GM18858 (cell line): ENCODE measurements around the gene UCN3.

Source experiments
- ATAC-seq: cut with Tn5 transposase; IDR thresholded peaks from one replicate; pipeline ENCODE4 v1.9.1; 2021; ENCODE audit not compliant: unreplicated experiment

The UCN3 gene

DNA sequence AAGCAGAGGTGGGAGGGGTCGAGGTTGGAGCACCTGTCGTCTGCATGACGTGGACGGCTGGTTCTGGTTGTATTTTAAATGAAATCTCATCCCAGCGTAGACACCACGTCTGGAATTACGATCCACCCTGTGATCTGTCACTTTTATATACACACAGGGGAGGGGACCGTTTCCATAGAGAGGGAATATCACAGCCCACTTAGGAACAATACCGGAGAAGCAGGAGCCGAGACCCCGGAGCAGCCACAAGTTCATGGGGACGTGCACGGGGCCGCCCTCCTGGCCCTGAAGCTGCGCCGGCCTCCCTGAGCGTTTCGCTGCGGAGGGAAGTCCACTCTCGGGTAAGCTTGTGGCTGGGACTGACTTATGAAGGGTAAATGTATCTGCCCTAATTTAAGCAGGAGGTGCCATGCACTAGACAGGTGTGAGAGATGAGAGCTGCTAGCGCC lies at the start of gene UCN3:
TSS of gene UCN3 (plus strand) at position 77 of the 449 bp plus-strand sequence. CDS start 8,755 bp downstream, outside the sequence.
- no peak for ATAC-seq

DNA sequence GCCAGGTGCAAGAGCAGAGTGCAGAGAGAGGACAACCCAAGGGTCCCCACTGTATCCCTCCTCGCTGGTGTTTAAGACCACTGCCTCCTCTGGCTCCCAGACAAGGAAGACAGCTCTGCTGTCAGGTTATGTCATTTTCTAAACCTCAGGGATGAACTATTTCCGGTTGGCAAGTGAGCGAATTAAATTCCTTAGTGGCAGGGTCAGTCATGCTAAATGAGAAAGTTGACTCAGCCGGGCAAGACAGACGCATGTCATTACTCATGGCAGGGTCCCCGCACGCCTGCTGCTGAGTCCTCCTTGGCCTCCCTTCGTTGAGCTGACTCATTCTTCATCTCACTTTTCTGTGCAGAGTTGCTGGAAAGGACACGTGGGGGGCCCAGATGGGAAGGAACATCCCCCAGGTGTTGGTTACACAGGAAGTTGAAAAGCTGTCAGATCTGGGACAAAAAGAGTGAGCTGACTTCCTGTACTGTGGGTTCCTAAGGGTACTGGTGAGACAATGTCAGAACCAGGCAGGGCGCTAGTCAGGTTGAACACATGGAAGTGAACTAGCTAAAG lies 47.1 kb upstream of the UCN3 start:
- ATAC-seq: no peak

DNA sequence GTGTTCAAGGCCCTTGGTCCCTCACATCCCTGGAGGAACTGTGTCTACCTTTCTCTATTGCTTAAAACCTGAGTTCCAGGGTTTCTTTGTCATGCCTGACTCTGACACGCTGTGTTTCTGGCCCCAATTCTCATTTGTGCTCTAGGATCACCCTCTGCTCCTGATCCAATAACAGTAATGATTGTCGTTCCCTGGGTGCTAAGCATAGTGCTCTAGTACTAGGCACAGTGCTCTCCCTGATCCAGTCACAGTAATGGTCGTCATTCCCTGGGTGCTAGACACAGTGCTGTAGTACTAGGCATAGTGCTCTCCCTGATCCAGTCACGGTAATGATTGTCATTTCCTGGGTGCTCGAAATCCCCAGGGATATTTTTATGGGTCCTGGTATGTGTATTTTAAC lies 46.6 kb upstream of the UCN3 start:
- ATAC-seq: no peak

GRCh38 chr10:5319863-5320262 lies 44.9 kb upstream of the UCN3 start:
- ATAC-seq: no peak

GRCh38 chr10:5321273-5321672 lies 43.5 kb upstream of the UCN3 start:
- no peak for ATAC-seq

GRCh38 chr10:5323446-5323845 lies 41.3 kb upstream of the UCN3 start:
- no peak for ATAC-seq

DNA sequence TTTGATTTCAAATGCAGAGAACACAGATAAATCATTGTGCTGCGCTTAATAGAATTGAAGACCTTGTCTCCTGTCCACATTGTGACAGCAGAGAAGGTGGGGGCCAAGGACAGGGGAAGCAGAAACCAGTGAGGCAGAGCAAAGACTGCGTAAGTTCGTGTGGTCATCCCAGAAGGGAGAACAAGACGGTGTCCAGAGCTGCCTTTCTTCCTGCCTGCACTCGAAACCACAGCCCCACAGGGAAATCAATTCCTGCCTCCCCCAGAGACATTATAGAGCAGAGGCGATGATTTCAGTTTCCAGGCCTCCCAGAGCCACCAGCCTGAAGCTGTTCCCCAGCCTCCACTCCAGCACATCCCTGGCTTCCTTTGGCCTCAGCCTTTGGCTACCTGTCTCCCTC lies 39.7 kb upstream of the UCN3 start:
- no peak for ATAC-seq

DNA sequence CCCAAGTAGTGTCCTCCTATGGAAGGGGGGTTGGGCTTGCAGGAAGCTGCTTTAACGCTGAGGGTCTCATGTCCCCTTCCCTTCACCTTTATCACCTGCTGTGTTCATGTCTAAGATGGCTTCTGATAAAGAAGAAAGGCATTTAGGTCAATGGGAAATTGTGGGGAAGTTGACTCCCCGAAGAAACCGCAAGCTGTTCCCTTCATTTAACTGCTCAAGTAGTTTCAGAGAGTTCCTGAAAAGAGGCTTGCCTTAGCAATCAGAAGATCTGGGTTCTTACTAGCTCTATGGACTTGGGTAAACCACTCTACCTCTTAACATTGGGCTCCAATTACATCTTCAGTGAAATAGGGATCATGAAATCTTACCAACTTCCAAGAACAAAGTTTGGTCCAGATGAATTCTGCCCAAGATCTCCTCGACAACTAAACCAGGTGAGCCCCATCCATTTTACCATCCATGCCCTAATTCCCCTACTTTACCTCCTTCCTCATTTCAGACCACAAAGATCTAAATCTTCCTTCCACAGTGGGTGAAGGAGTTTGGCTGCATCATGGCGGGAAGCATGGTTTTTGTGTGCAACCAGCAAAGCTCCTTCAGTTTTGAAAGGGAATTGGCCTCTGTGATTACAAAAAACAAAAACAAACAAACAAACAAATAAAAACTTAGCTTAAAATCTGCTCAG lies 30.4 kb upstream of the UCN3 start:
- no peak for ATAC-seq

- no peak for ATAC-seq
Observed at GRCh38 chr10:5338010-5338409, 26.8 kb upstream of the UCN3 start.

- ATAC-seq: no peak
Observed at GRCh38 chr10:5343092-5343491, 21.7 kb upstream of the UCN3 start.

GRCh38 chr10:5343561-5343960 lies 21.2 kb upstream of the UCN3 start:
- no peak for ATAC-seq

- ATAC-seq: no peak
Observed at GRCh38 chr10:5343979-5344378, 20.8 kb upstream of the UCN3 start.

DNA sequence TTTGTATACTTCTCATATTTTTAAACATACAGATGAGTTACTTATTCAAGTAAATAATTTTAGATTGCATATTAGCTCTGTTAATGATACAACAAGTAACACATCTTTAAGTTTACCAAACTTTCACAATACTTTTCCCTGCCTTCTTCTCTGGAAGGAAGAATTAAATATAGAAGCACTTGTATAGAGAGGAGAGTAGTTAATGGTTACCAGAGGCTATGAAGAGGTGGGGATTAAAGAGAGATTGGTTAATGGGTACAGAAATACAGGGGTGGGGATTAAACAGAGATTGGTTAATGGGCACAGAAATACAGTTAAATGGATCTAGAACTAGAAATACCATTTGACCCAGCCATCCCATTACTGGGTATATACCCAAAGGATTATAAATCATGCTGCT lies 20.0 kb upstream of the UCN3 start:
- no peak for ATAC-seq

GRCh38 chr10:5346881-5347280 lies 17.9 kb upstream of the UCN3 start:
- no peak for ATAC-seq

DNA sequence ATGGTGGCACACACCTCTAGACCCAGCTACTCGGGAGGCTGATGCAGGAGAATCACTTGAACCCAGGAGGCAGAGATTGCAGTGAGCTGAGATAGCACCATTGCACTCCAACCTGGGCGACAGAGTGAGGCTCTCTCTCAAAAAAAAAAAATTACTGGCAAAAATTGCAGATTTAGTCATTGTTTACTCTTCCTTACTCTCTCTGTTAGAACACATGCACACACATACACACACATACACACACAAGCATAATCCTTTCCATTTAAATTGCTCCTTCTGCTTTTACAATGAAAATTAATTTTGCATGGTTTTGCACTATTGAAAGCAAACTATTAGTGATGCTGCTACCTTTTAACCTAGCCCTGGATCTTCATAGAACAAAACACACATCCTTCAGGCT lies 15.4 kb upstream of the UCN3 start:
- no peak for ATAC-seq

DNA sequence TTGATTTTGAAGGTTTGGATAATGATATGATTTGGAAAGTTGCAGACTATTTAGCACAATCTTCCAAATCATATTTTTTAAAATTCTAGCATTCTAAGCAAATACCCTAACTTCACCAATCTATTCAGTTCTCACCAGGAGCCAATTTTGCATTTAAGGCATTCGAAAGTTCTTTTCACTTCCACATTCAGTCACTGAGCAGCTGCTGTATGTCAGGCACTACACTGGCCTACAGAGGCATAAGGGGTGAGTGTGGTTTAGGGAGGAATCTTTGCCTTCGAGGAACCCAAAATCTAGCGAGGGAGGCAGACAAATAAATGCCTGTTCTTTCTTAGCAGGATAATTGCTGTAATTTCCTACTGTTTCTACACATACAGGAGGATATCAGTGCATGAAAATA lies 10.7 kb upstream of the UCN3 start:
- no peak for ATAC-seq

GRCh38 chr10:5355594-5356301 lies 9.0 kb upstream of the UCN3 start:
- no peak for ATAC-seq

DNA sequence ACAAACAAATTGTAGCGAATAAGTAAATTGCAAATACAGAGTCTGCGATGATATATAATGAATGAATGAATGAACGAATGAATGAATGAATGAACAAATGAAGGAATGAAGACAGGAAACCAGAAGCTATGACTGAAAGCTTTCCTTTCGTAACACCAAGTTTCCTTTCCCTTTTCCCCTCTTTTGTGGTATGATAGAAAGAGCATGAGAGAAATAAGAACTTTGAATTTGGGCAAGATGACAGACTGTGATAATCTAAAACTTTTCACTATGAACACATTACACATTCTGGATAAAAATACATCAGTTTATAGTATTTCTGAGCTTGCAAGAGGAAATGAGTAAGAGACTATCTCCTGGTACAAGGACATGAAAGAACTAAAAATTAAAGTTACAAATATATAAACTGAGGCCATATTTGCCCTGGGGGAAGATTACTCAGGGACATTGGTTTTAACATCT lies 8.4 kb upstream of the UCN3 start:
- no peak for ATAC-seq

- ATAC-seq: no peak
Observed at GRCh38 chr10:5360318-5360915, 4.3 kb upstream of the UCN3 start.

- no peak for ATAC-seq
Observed at GRCh38 chr10:5361966-5362365, 2.8 kb upstream of the UCN3 start.

DNA sequence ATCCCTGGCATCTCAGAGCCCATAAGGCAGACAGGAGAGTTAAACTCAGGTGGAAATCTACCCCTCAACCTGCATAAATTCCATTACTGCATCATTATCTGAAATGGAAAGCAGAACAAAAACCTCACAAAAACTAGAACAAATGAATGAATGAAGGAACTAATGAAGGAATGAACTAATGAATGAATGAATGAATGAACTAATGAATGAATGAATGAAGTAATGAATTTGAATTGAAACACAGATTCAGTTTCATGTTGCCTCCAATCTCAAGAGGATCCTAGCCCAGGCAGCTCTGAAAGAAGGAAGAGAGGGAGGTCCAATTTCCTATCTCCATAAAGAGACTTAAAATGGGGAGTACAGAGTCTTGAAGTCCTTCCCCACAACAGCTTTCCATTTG lies 1.9 kb upstream of the UCN3 start:
- ATAC-seq: no peak

- ATAC-seq: no peak
Observed at GRCh38 chr10:5364374-5364773, 392 bp upstream of the UCN3 start.
